ENCODE data around the gene PRR35. TPM values are rescaled to one million over a fixed set of nuclear protein-coding genes. Genes with fewer than 3 reads are reported as not detected.

Gene PRR35
- total RNA-seq, 1 experiment from 2014 or later = not detected

GRCh38 chr16:593406-593805 lies 33.2 kb downstream of the PRR35 start:
- BruUV-seq (replicated peaks) = TSS peak; percentile 12
- H3K4me3 Mint-ChIP-seq (ENCODE audit: low read depth, unreplicated experiment) = peak overlapping the region; percentile 92
- peaks cover 59% of the 10 kb centered on the region for H3K4me1 Mint-ChIP-seq (ENCODE audit: low read depth, unreplicated experiment)
- peak; percentile 74 for DNase-seq
- H3K27me3 Mint-ChIP-seq (ENCODE audit: unreplicated experiment) = no peaks in the 10 kb centered on the region
- peaks cover 86% of the 10 kb centered on the region for H3K36me3 Mint-ChIP-seq (ENCODE audit: insufficient read depth, unreplicated experiment)
- TF ChIP-seq, protein P1, sequence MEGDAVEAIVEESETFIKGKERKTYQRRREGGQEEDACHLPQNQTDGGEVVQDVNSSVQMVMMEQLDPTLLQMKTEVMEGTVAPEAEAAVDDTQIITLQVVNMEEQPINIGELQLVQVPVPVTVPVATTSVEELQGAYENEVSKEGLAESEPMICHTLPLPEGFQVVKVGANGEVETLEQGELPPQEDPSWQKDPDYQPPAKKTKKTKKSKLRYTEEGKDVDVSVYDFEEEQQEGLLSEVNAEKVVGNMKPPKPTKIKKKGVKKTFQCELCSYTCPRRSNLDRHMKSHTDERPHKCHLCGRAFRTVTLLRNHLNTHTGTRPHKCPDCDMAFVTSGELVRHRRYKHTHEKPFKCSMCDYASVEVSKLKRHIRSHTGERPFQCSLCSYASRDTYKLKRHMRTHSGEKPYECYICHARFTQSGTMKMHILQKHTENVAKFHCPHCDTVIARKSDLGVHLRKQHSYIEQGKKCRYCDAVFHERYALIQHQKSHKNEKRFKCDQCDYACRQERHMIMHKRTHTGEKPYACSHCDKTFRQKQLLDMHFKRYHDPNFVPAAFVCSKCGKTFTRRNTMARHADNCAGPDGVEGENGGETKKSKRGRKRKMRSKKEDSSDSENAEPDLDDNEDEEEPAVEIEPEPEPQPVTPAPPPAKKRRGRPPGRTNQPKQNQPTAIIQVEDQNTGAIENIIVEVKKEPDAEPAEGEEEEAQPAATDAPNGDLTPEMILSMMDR (IDR thresholded peaks at IDR 0.05; ENCODE audit: unreplicated experiment) = no peak
- H3K27ac Mint-ChIP-seq (ENCODE audit: unreplicated experiment) = peak overlapping the region; percentile 83
- CTCF ChIA-PET = interaction anchor here (0.6 to 1.5 kb wide), 8 partner anchors 8 to 496 kb away, joined by 3 to 8 read pairs (median 3); partner anchors contain the start of genes METTL26 and WDR90
- no peaks in the 10 kb centered on the region for H3K9me3 Mint-ChIP-seq (ENCODE audit: low read depth, unreplicated experiment)
- intact Hi-C loops (cut with micrococcal nuclease; ENCODE audit: unreplicated experiment) = loop anchor here (2.0 kb wide), 1 partner anchor 43 kb away; the partner anchor contains the start of gene METTL26

GRCh38 chr16:593807-594206 lies 33.6 kb downstream of the PRR35 start:
- peaks cover 86% of the 10 kb centered on the region for H3K36me3 Mint-ChIP-seq (ENCODE audit: insufficient read depth, unreplicated experiment)
- peaks cover 59% of the 10 kb centered on the region for H3K4me1 Mint-ChIP-seq (ENCODE audit: low read depth, unreplicated experiment)
- intact Hi-C loops (cut with micrococcal nuclease; ENCODE audit: unreplicated experiment) = loop anchor here (2.0 kb wide), 1 partner anchor 43 kb away; the partner anchor contains the start of gene METTL26
- peak overlapping the region; percentile 83 for H3K27ac Mint-ChIP-seq (ENCODE audit: unreplicated experiment)
- no TSS peak for BruUV-seq (replicated peaks)
- H3K9me3 Mint-ChIP-seq (ENCODE audit: low read depth, unreplicated experiment) = no peaks in the 10 kb centered on the region
- peak overlapping the region; percentile 92 for H3K4me3 Mint-ChIP-seq (ENCODE audit: low read depth, unreplicated experiment)
- DNase-seq = no peak
- TF ChIP-seq, protein P1 (IDR thresholded peaks at IDR 0.05; ENCODE audit: unreplicated experiment) = no peak
- H3K27me3 Mint-ChIP-seq (ENCODE audit: unreplicated experiment) = no peaks in the 10 kb centered on the region
- CTCF ChIA-PET = interaction anchor here (0.8 to 1.5 kb wide), 7 partner anchors 8 to 497 kb away, joined by 3 to 8 read pairs (median 3); partner anchors contain the start of genes METTL26 and WDR90

DNA sequence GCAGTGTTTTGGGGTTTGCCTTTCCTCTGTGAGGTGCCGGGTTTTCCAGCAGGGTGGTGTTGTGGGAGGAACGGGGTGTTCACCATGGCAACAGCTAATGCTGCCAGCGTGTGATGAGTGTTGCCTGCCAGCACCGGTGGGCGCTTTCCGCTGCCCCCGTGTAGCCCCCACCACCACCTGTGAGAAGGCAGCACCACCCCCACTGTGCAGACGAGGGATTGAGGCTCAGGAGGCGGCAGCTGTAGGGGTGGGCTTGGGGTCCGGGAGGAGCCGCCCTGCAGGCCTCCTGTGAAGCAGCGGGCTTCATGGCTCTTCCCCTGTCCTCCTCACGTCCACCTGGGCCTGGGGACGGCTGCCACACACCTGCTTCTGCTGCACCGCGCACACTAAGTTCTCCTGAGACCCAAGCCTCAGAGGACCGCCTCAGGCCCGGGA lies 34.9 kb downstream of the PRR35 start:
- Mint-ChIP-seq H3K27me3 (ENCODE audit: unreplicated experiment) (no peaks in the 10 kb centered on the region), H3K9me3 (ENCODE audit: low read depth, unreplicated experiment) (no peaks in the 10 kb centered on the region), H3K4me1 (ENCODE audit: low read depth, unreplicated experiment) (peaks cover 59% of the 10 kb centered on the region), H3K36me3 (ENCODE audit: insufficient read depth, unreplicated experiment) (peaks cover 75% of the 10 kb centered on the region), H3K27ac (ENCODE audit: unreplicated experiment) (no peak overlapping the region), H3K4me3 (ENCODE audit: low read depth, unreplicated experiment) (peak overlapping the region; percentile 92)
- CTCF ChIA-PET = no interaction called here
- no peak for DNase-seq
- BruUV-seq (replicated peaks) = no TSS peak
- TF ChIP-seq, protein P1 (IDR thresholded peaks at IDR 0.05; ENCODE audit: unreplicated experiment) = no peak
- intact Hi-C loops (cut with micrococcal nuclease; ENCODE audit: unreplicated experiment) = no loop called here

DNA sequence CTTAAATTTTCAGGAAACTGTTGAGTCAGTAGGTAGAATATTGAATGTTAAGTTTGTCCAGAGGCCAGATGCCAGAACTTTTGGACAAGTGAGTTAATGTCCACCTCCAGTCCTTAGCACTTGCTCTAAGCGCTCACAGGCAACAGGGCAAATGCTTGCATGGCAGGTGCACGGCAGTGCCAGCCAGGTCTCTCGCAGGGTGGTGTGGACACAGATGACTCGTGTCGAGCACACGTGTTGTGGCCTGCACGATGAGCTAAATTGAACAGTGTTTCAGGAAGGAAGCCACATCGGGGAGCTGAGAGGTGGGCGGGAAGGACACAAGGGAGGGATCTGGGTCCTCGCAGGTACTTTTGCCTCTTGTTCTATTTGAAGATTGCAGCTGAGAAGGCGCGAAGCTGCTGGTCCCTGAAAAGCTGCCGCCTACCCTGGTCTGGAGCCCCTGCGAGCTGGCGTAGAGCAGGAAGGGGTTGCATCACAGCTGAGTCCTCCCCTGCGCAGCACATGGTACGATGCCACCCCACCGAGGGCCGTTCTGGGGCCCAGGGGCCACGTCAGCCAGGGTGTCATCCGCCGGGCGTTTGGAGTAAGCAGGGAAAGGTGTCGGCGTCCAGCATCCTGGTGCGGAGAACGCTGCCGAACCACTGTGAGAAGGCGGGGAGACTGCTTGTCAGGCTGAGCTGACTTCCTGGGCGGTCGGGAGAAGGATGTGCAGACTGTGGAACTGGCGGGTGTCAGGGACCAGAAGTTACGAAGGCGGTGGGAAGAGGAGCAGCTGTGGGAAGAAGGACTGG lies 35.9 kb downstream of the PRR35 start:
- H3K4me1 Mint-ChIP-seq (ENCODE audit: low read depth, unreplicated experiment) = peaks cover 50% of the 10 kb centered on the region
- no peak overlapping the region for H3K27ac Mint-ChIP-seq (ENCODE audit: unreplicated experiment)
- TF ChIP-seq, protein P1 (IDR thresholded peaks at IDR 0.05; ENCODE audit: unreplicated experiment) = no peak
- CTCF ChIA-PET = no interaction called here
- peaks cover 65% of the 10 kb centered on the region for H3K36me3 Mint-ChIP-seq (ENCODE audit: insufficient read depth, unreplicated experiment)
- no peak for DNase-seq
- no TSS peak for BruUV-seq (replicated peaks)
- intact Hi-C loops (cut with micrococcal nuclease; ENCODE audit: unreplicated experiment) = no loop called here
- no peak overlapping the region for H3K4me3 Mint-ChIP-seq (ENCODE audit: low read depth, unreplicated experiment)
- H3K27me3 Mint-ChIP-seq (ENCODE audit: unreplicated experiment) = no peaks in the 10 kb centered on the region
- no peaks in the 10 kb centered on the region for H3K9me3 Mint-ChIP-seq (ENCODE audit: low read depth, unreplicated experiment)

All from Calu3 (cell line).